Measurements from ENCODE around the gene HHIPL1. TPM values are rescaled to one million over a fixed set of nuclear protein-coding genes. Genes with fewer than 3 reads are reported as not detected.

The HHIPL1 gene
- total and polyA plus RNA-seq, 2 of the 8 experiments (the other 6 are each of a cell fraction or from before 2014, with no cell fraction given) = 1.5 to 2.6 TPM

- Histone ChIP-seq H3K56ac (replicated peaks; ENCODE audit: insufficient read length, low read depth, low read length) (no peak overlapping the region), H3K4me3 (ENCODE audit: extremely low read depth in 1 of 4, insufficient read depth in 2 of 4, low read depth in 3 of 4, low read length in 4 of 4) (no peak overlapping the region), H3K36me3 (ENCODE audit: control insufficient read depth in 2 of 4, insufficient read depth in 4 of 4, low read length in 3 of 4) (no peaks in the 10 kb centered on the region), H2BK120ac (replicated peaks; ENCODE audit: low read depth, low read length) (no peak overlapping the region), H2AFZ (ENCODE audit: low read length) (no peak overlapping the region), H4K20me1 (replicated peaks in 1 of 2; ENCODE audit: control insufficient read depth in 1 of 2, insufficient read depth in 2 of 2, low read length in 2 of 2) (no peaks in the 10 kb centered on the region), H3K4me1 (replicated peaks in 1 of 4; ENCODE audit: control insufficient read depth in 3 of 4, insufficient read depth in 4 of 4, low read length in 3 of 4) (no peaks in the 10 kb centered on the region), H4K91ac (replicated peaks; ENCODE audit: insufficient read length, low read length) (no peak overlapping the region), H3K27me3 (replicated peaks in 1 of 4; ENCODE audit: control insufficient read depth in 3 of 4, extremely low read depth in 1 of 4, insufficient read depth in 3 of 4, low read length in 3 of 4) (no peaks in the 10 kb centered on the region; a peak in 1 of 7 replicates), H3K27ac (ENCODE audit: low read depth, low read length) (no peak overlapping the region), H3K79me1 (ENCODE audit: low read depth, low read length) (no peaks in the 10 kb centered on the region), H3K79me2 (ENCODE audit: control insufficient read depth in 1 of 2, insufficient read depth in 2 of 2, low read length in 2 of 2) (no peaks in the 10 kb centered on the region), H3K23me2 (ENCODE audit: low read depth, low read length) (no peaks in the 10 kb centered on the region), H2BK12ac (ENCODE audit: low read depth, low read length) (no peak overlapping the region), H3K9me3 (ENCODE audit: insufficient read depth in 2 of 2, low read depth in 1 of 2, low read length in 1 of 2) (no peaks in the 10 kb centered on the region), H3K9ac (replicated peaks in 1 of 4; ENCODE audit: extremely low read depth in 1 of 4, low read depth in 3 of 4, low read length in 3 of 4) (no peak overlapping the region), H2BK5ac (ENCODE audit: low read depth, low read length) (no peak overlapping the region), H3K14ac (ENCODE audit: insufficient read length) (no peak overlapping the region), H2BK20ac (ENCODE audit: low read length) (no peak overlapping the region), H2AK5ac (ENCODE audit: low read depth, low read length) (no peak overlapping the region), H4K8ac (ENCODE audit: extremely low read depth, insufficient read depth, low read length) (no peak overlapping the region), H4K5ac (ENCODE audit: insufficient read length, low read depth, low read length) (no peak overlapping the region), H3K23ac (ENCODE audit: insufficient read length) (no peak overlapping the region), H3K4me2 (ENCODE audit: insufficient read depth in 1 of 2, low read depth in 2 of 2, low read length in 2 of 2) (no peak overlapping the region), H3K18ac (ENCODE audit: extremely low read depth, low read length) (no peak overlapping the region), H2BK15ac (ENCODE audit: low read length) (no peak overlapping the region), H3K4ac (replicated peaks; ENCODE audit: insufficient read length, low read depth, low read length) (no peak overlapping the region)
- POLR2A ChIA-PET (ENCODE audit: partially characterized antibody) = interaction anchor here (0.6 kb wide), 1 partner anchor 14 kb away, joined by 3 read pairs; no protein-coding TSS in a partner anchor
- 86% methylated on average over 7 of the region's 7 CpGs; no CpG with 5 or more reads in 1 of the 2 experiments for WGBS, 2 experiments (ENCODE audit: extremely low coverage in 1 of 2, insufficient coverage in 1 of 2, insufficient read length in 1 of 2, insufficient replicate concordance in 2 of 2, low coverage in 1 of 2, low lambda C conversion rate in 2 of 2, missing lambda C conversion rate in 1 of 2)
- DNase-seq (ENCODE audit: low read depth in 1 of 2, low spot score in 2 of 2) (no peak), FAIRE-seq (no peak)
- CTCF ChIA-PET (ENCODE audit: partially characterized antibody) = interaction anchor here (0.6 to 1.3 kb wide), 2 partner anchors 9 to 19 kb away, joined by 3 read pairs; no protein-coding TSS in a partner anchor
- TF ChIP-seq E2F6 (IDR thresholded peaks at IDR 0.05) = no peak
- TF ChIP-seq SIX5 (IDR thresholded peaks at IDR 0.05; ENCODE audit: low read depth, low read length) = no peak
Measured at GRCh38 chr14:99637624-99638023, 7.3 kb upstream of the HHIPL1 start.

All from H1 (cell line).